HG03139 (cell line): ENCODE results near the gene ZNF618.

Experiments
- ATAC-seq: cut with Tn5 transposase; IDR thresholded peaks from one replicate; pipeline ENCODE4 v1.9.1; 2021; ENCODE audit not compliant: unreplicated experiment

The ZNF618 gene

GRCh38 chr9:113876151-113876992 lies at the start of gene ZNF618:
Gene ZNF618, plus strand, starts transcription at chr9:113876309. Its CDS starts 72 bp downstream, at chr9:113876381.
- peak; percentile 67 for ATAC-seq

GRCh38 chr9:113828221-113828620 lies 47.9 kb upstream of the ZNF618 start:
- no peak for ATAC-seq

- ATAC-seq = no peak
Measured at GRCh38 chr9:113837334-113837733, 38.8 kb upstream of the ZNF618 start.

GRCh38 chr9:113842086-113842485 lies 34.0 kb upstream of the ZNF618 start:
- ATAC-seq = no peak

- no peak for ATAC-seq
Measured at GRCh38 chr9:113844466-113844865, 31.6 kb upstream of the ZNF618 start.

GRCh38 chr9:113851359-113851758 lies 24.8 kb upstream of the ZNF618 start:
- no peak for ATAC-seq

GRCh38 chr9:113851873-113852272 lies 24.2 kb upstream of the ZNF618 start:
- ATAC-seq = no peak

GRCh38 chr9:113853333-113853732 lies 22.8 kb upstream of the ZNF618 start:
- no peak for ATAC-seq

GRCh38 chr9:113854310-113854709 lies 21.8 kb upstream of the ZNF618 start:
- no peak for ATAC-seq

- ATAC-seq = no peak
Measured at GRCh38 chr9:113857875-113858274, 18.2 kb upstream of the ZNF618 start.

- ATAC-seq = no peak
Measured at GRCh38 chr9:113858282-113858681, 17.8 kb upstream of the ZNF618 start.

GRCh38 chr9:113863345-113863744 lies 12.8 kb upstream of the ZNF618 start:
- ATAC-seq = no peak

- no peak for ATAC-seq
Measured at GRCh38 chr9:113868501-113868900, 7.6 kb upstream of the ZNF618 start.

GRCh38 chr9:113872485-113873143 lies 3.5 kb upstream of the ZNF618 start:
- ATAC-seq = no peak

GRCh38 chr9:113873446-113873845 lies 2.7 kb upstream of the ZNF618 start:
- ATAC-seq = no peak

GRCh38 chr9:113873926-113874325 lies 2.2 kb upstream of the ZNF618 start:
- no peak for ATAC-seq

GRCh38 chr9:113875459-113876150 lies 504 bp upstream of the ZNF618 start:
- ATAC-seq = no peak

GRCh38 chr9:113876993-113877368 lies 872 bp downstream of the ZNF618 start:
- no peak for ATAC-seq

GRCh38 chr9:113879318-113879717 lies 3.2 kb downstream of the ZNF618 start:
- ATAC-seq = no peak

GRCh38 chr9:113879911-113880310 lies 3.8 kb downstream of the ZNF618 start:
- ATAC-seq = no peak

GRCh38 chr9:113882181-113882580 lies 6.1 kb downstream of the ZNF618 start:
- ATAC-seq = no peak

GRCh38 chr9:113882636-113883164 lies 6.6 kb downstream of the ZNF618 start:
- ATAC-seq = no peak
